GM20000 (cell line): Measurements from ENCODE around the gene DENND2A.
"Not testable (repeated sequence)": the region's sequence is repeated elsewhere in the genome, so short reads cannot be mapped to it uniquely, and the experiment has no call there.

ENCODE experiments used
- DNase-seq: peaks from one replicate; pipeline ENCODE4 v3.0.0; 2012; ENCODE audit warnings: low spot score
- CTCF ChIP-seq: IDR thresholded peaks from 2 replicates; pipeline ENCODE4 v1.5.1; 2012; ENCODE audit warnings: mild to moderate bottlenecking, control low read depth; ENCODE audit errors: extremely low read depth, missing control alignments

The DENND2A gene

GRCh38 chr7:140568021-140568813 lies 72.4 kb downstream of the DENND2A start:
- TF ChIP-seq CTCF = no peak
- DNase-seq = no peak

DNA sequence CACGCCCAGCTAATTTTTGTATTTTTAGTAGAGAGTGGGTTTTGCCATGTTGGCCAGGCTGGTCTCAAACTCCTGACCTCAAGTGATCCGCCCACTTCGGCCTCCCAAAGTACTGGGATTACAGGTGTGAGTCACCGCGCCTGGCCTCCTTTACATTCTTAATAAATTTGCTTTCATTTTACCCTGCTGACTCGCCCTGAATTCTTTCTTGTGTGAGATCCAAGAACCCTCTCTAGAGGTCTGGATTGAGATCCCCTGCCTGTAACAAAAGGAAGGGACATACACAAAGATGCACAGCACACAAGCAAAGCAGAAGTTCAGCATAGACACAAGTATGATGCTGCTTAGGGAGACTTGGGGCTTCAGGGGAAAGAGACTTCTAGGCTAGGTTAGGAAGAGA lies 74.4 kb downstream of the DENND2A start:
- not testable (repeated sequence) for DNase-seq

GRCh38 chr7:140565761-140566160 lies 74.9 kb downstream of the DENND2A start:
- DNase-seq = not testable (repeated sequence)

- no peak for TF ChIP-seq CTCF
- no peak for DNase-seq
Observed at GRCh38 chr7:140564643-140565042, 76.0 kb downstream of the DENND2A start.

GRCh38 chr7:140562926-140563481 lies 77.6 kb downstream of the DENND2A start:
- DNase-seq = no peak
- TF ChIP-seq CTCF = no peak

DNA sequence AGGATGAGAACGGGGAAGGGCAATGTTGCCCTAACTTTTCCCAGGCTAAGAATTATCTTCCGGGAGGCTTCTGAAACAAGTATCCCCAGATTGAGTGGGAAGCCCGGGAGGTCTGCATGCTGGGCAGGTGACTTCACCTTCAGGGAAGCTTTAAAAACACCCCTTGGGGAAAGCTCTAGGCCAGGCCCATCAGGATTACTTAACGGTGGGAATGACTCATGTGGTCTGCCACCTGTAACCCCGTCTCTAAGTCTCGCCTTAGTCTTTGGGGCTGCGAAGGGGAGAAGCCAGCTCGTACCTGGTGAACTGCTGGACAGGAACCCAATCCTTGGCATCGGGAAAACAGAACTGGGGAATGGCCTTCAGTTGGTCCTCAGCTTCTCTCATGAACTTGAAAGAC lies 81.2 kb downstream of the DENND2A start:
- DNase-seq = no peak

DNA sequence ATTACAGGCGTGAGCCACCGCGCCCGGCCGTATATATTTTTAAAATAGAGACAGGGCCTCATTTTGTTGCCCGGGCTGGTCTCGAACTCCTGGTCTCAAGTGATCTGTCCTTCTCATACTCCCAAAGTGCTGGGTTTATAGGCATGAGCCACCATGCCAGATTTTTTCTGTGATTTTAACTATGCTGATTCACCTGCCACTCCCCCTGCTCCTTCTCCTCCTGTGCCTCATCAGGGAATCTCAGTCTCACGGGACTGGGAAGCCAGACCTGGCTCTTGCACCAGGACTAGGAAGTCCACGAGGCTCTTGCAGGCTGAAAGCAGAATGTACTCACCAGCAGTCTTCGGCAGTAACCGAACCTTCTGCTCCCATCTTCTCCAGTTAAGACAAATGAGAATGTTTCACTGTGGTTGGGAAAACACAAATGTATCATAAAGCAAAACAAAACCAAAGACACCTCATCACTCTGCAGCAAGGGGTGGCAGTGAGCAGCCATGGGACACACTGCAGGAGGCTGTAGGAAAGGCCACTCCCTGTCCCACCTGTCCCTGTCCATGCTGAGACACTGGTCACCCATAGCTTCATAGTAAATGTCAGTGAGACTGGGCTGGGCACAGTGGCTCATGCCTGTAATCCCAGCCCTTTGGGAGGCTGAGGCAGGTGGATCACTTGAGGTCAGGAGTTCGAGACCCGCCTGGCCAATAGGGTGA lies 82.6 kb downstream of the DENND2A start:
- DNase-seq = no peak
- TF ChIP-seq CTCF = no peak

More for the DNA sequence above, 81.2 kb downstream of the DENND2A start:
- TF ChIP-seq CTCF = no peak

GRCh38 chr7:140557069-140557468 lies 83.5 kb downstream of the DENND2A start:
- DNase-seq = no peak
- TF ChIP-seq CTCF = no peak

- DNase-seq = not testable (repeated sequence)
Observed at GRCh38 chr7:140553236-140553635, 87.4 kb downstream of the DENND2A start.
